ENCODE measurements around the gene RIT1. TPM values are rescaled to one million over a fixed set of nuclear protein-coding genes. Genes with fewer than 3 reads are reported as not detected.
A peak's percentile ranks its signal among the peaks of the same experiment; 100 is the strongest.

Gene RIT1, protein sequence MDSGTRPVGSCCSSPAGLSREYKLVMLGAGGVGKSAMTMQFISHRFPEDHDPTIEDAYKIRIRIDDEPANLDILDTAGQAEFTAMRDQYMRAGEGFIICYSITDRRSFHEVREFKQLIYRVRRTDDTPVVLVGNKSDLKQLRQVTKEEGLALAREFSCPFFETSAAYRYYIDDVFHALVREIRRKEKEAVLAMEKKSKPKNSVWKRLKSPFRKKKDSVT
- total RNA-seq (27.7 TPM), polyA plus RNA-seq (ENCODE audit: insufficient read depth in 1 of 8, insufficient read length in 8 of 8, low replicate concordance in 1 of 8) (10 to 100 TPM; 19.2 to 37.0 (median 25.5) TPM)
- long read RNA-seq, donor 1, partial matches to known transcripts, result 0 of 3 reads
- long read RNA-seq, donor 1, other reads (novel, unspliced or antisense), result 0 of 3 reads
- long read RNA-seq, donor 2, partial matches to known transcripts, result 0 of 2 reads
- long read RNA-seq, donor 2, other reads (novel, unspliced or antisense), result 0 of 2 reads
- long read RNA-seq, donor 3, transcript RIT1-202 (6 exons, 3,445 nt), result major isoform, 11 of 12 reads
- long read RNA-seq, donor 3, partial matches to known transcripts, result 0 of 12 reads
- long read RNA-seq, donor 3, other reads (novel, unspliced or antisense), result 0 of 12 reads
- long read RNA-seq, donor 4, partial matches to known transcripts, result 0 of 5 reads
- long read RNA-seq, donor 4, other reads (novel, unspliced or antisense), result 0 of 5 reads
- long read RNA-seq, donor 5, transcript RIT1-202 (6 exons, 3,445 nt), result major isoform, 21 of 30 reads
- long read RNA-seq, donor 5, transcript RIT1-206 (5 exons, 574 nt), result minor isoform, 8 of 30 reads
- long read RNA-seq, donor 5, partial matches to known transcripts, result 0 of 30 reads
- long read RNA-seq, donor 5, other reads (novel, unspliced or antisense), result 0 of 30 reads
- long read RNA-seq, donor 6, transcript RIT1-202 (6 exons, 3,445 nt), result major isoform, 14 of 18 reads
- long read RNA-seq, donor 6, partial matches to known transcripts, result 0 of 18 reads
- long read RNA-seq, donor 6, other reads (novel, unspliced or antisense), result 0 of 18 reads
- long read RNA-seq, donor 7, transcript RIT1-202 (6 exons, 3,445 nt), result major isoform, 15 of 20 reads
- long read RNA-seq, donor 7, partial matches to known transcripts, result 0 of 20 reads
- long read RNA-seq, donor 7, other reads (novel, unspliced or antisense), result 0 of 20 reads
- long read RNA-seq, donor 8, transcript RIT1-202 (6 exons, 3,445 nt), result major isoform, 9 of 16 reads
- long read RNA-seq, donor 8, partial matches to known transcripts, result 6 of 16 reads
- long read RNA-seq, donor 8, other reads (novel, unspliced or antisense), result 0 of 16 reads
- long read RNA-seq, donor 9, transcript RIT1-202 (6 exons, 3,445 nt), result major isoform, 8 of 11 reads
- long read RNA-seq, donor 9, partial matches to known transcripts, result 0 of 11 reads
- long read RNA-seq, donor 9, other reads (novel, unspliced or antisense), result 0 of 11 reads
- long read RNA-seq, donor 10, transcript RIT1-202 (6 exons, 3,445 nt), result major isoform, 11 of 18 reads
- long read RNA-seq, donor 10, partial matches to known transcripts, result 0 of 18 reads
- long read RNA-seq, donor 10, other reads (novel, unspliced or antisense), result 0 of 18 reads
- long read RNA-seq, donor 11, transcript RIT1-202 (6 exons, 3,445 nt), result major isoform, 9 of 9 reads
- long read RNA-seq, donor 11, partial matches to known transcripts, result 0 of 9 reads
- long read RNA-seq, donor 11, other reads (novel, unspliced or antisense), result 0 of 9 reads

- H3K27ac ChIP-seq (ENCODE audit: low read length), result peak within 1 kb of the TSS; percentile 82
- peaks cover 8% of the 10 kb centered on the region for H3K4me1 ChIP-seq (ENCODE audit: control insufficient read depth, insufficient read depth, low read length)
- H3K4me3 ChIP-seq (ENCODE audit: low read length), result peak within 1 kb of the TSS; percentile 69
- DNase-seq, result peak; percentile 90
- peaks cover 59% of the 10 kb centered on the region for H3K36me3 ChIP-seq (ENCODE audit: control insufficient read depth, insufficient read depth, low read length)
- no peaks in the 10 kb centered on the region for H3K27me3 ChIP-seq (ENCODE audit: control insufficient read depth, insufficient read depth, low read length)
- no peaks in the 10 kb centered on the region for H3K9me3 ChIP-seq (replicated peaks; ENCODE audit: control insufficient read depth, low read depth, low read length)
- 0% methylated on average over 18 of the region's 34 CpGs for WGBS (ENCODE audit: insufficient coverage)
Measured at GRCh38 chr1:155911156-155912055, at the start of gene RIT1. RIT1 (minus strand) TSS chr1:155911349; CDS start chr1:155910761, 588 bp downstream.

- H3K27me3 ChIP-seq (ENCODE audit: control insufficient read depth, insufficient read depth, low read length), result no peaks in the 10 kb centered on the region
- no CpG with 5 or more reads among the region's 3 CpGs for WGBS (ENCODE audit: insufficient coverage)
- DNase-seq, result no peak
- H3K9me3 ChIP-seq (replicated peaks; ENCODE audit: control insufficient read depth, low read depth, low read length), result no peaks in the 10 kb centered on the region
- H3K27ac ChIP-seq (ENCODE audit: low read length), result peak overlapping the region; percentile 55
- no peak overlapping the region for H3K4me3 ChIP-seq (ENCODE audit: low read length)
- peaks cover 91% of the 10 kb centered on the region for H3K36me3 ChIP-seq (ENCODE audit: control insufficient read depth, insufficient read depth, low read length)
- H3K4me1 ChIP-seq (ENCODE audit: control insufficient read depth, insufficient read depth, low read length), result peaks cover 22% of the 10 kb centered on the region
Measured at GRCh38 chr1:155960081-155960745, 49.1 kb upstream of the RIT1 start.

- DNase-seq, result no peak
- no peak overlapping the region for H3K4me3 ChIP-seq (ENCODE audit: low read length)
- 92% methylated on average over 9 of the region's 12 CpGs for WGBS (ENCODE audit: insufficient coverage)
- H3K27ac ChIP-seq (ENCODE audit: low read length), result no peak overlapping the region
- no peaks in the 10 kb centered on the region for H3K9me3 ChIP-seq (replicated peaks; ENCODE audit: control insufficient read depth, low read depth, low read length)
- H3K27me3 ChIP-seq (ENCODE audit: control insufficient read depth, insufficient read depth, low read length), result no peaks in the 10 kb centered on the region
- H3K4me1 ChIP-seq (ENCODE audit: control insufficient read depth, insufficient read depth, low read length), result peaks cover 17% of the 10 kb centered on the region
- H3K36me3 ChIP-seq (ENCODE audit: control insufficient read depth, insufficient read depth, low read length), result peaks cover 93% of the 10 kb centered on the region
Measured at GRCh38 chr1:155957411-155957915, 46.3 kb upstream of the RIT1 start.

- no peaks in the 10 kb centered on the region for H3K9me3 ChIP-seq (replicated peaks; ENCODE audit: control insufficient read depth, low read depth, low read length)
- H3K4me1 ChIP-seq (ENCODE audit: control insufficient read depth, insufficient read depth, low read length), result no peaks in the 10 kb centered on the region
- H3K27ac ChIP-seq (ENCODE audit: low read length), result no peak overlapping the region
- WGBS (ENCODE audit: insufficient coverage), result 100% methylated on average over 3 of the region's 3 CpGs
- no peak overlapping the region for H3K4me3 ChIP-seq (ENCODE audit: low read length)
- peaks cover 93% of the 10 kb centered on the region for H3K36me3 ChIP-seq (ENCODE audit: control insufficient read depth, insufficient read depth, low read length)
- DNase-seq, result no peak
- H3K27me3 ChIP-seq (ENCODE audit: control insufficient read depth, insufficient read depth, low read length), result no peaks in the 10 kb centered on the region
Measured at GRCh38 chr1:155954645-155955044, 43.5 kb upstream of the RIT1 start.

GRCh38 chr1:155952505-155952890 is 41.3 kb upstream of the RIT1 start:
- 90% methylated on average over 12 of the region's 13 CpGs for WGBS (ENCODE audit: insufficient coverage)
- Histone ChIP-seq H3K27me3 (ENCODE audit: control insufficient read depth, insufficient read depth, low read length) (no peaks in the 10 kb centered on the region), H3K4me3 (ENCODE audit: low read length) (no peak overlapping the region), H3K27ac (ENCODE audit: low read length) (no peak overlapping the region), H3K36me3 (ENCODE audit: control insufficient read depth, insufficient read depth, low read length) (peaks cover 89% of the 10 kb centered on the region), H3K9me3 (replicated peaks; ENCODE audit: control insufficient read depth, low read depth, low read length) (no peaks in the 10 kb centered on the region), H3K4me1 (ENCODE audit: control insufficient read depth, insufficient read depth, low read length) (no peaks in the 10 kb centered on the region)
- no peak for DNase-seq

- Histone ChIP-seq H3K4me1 (ENCODE audit: control insufficient read depth, insufficient read depth, low read length) (peaks cover 3% of the 10 kb centered on the region), H3K36me3 (ENCODE audit: control insufficient read depth, insufficient read depth, low read length) (peaks cover 91% of the 10 kb centered on the region), H3K4me3 (ENCODE audit: low read length) (no peak overlapping the region), H3K27me3 (ENCODE audit: control insufficient read depth, insufficient read depth, low read length) (no peaks in the 10 kb centered on the region), H3K9me3 (replicated peaks; ENCODE audit: control insufficient read depth, low read depth, low read length) (no peaks in the 10 kb centered on the region), H3K27ac (ENCODE audit: low read length) (no peak overlapping the region)
- WGBS (ENCODE audit: insufficient coverage), result 100% methylated on average over 1 of the region's 6 CpGs
- no peak for DNase-seq
Measured at GRCh38 chr1:155951753-155952504, 40.8 kb upstream of the RIT1 start.

DNA sequence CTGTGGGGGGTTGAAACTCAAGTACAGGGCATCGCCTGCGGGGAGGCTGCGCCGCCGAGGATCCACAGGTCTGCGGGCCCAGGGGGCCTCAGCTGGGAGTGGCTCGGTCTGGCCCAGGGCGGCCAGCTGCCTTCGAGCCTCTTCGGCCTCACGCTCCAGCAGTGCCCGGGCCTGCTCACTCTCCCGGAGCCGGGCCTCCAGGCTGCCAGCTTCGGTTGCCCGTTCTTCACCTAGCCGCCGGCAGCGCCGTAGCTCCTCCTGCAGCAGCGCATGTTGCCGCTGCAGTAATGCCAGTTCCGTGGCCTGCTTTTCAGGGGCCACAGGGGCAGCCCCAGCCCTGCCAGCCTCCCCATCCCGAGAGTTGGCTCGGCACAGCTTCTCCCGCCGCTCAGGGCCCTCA is 39.7 kb upstream of the RIT1 start:
- 96% methylated on average over 23 of the region's 27 CpGs for WGBS (ENCODE audit: insufficient coverage)
- Histone ChIP-seq H3K9me3 (replicated peaks; ENCODE audit: control insufficient read depth, low read depth, low read length) (no peaks in the 10 kb centered on the region), H3K4me3 (ENCODE audit: low read length) (no peak overlapping the region), H3K36me3 (ENCODE audit: control insufficient read depth, insufficient read depth, low read length) (peaks cover 93% of the 10 kb centered on the region), H3K27ac (ENCODE audit: low read length) (no peak overlapping the region), H3K4me1 (ENCODE audit: control insufficient read depth, insufficient read depth, low read length) (peaks cover 8% of the 10 kb centered on the region), H3K27me3 (ENCODE audit: control insufficient read depth, insufficient read depth, low read length) (no peaks in the 10 kb centered on the region)
- no peak for DNase-seq

GRCh38 chr1:155947741-155948140 is 36.6 kb upstream of the RIT1 start:
- Histone ChIP-seq H3K9me3 (replicated peaks; ENCODE audit: control insufficient read depth, low read depth, low read length) (no peaks in the 10 kb centered on the region), H3K27me3 (ENCODE audit: control insufficient read depth, insufficient read depth, low read length) (no peaks in the 10 kb centered on the region), H3K27ac (ENCODE audit: low read length) (no peak overlapping the region), H3K4me3 (ENCODE audit: low read length) (no peak overlapping the region), H3K36me3 (ENCODE audit: control insufficient read depth, insufficient read depth, low read length) (peaks cover 66% of the 10 kb centered on the region), H3K4me1 (ENCODE audit: control insufficient read depth, insufficient read depth, low read length) (peaks cover 27% of the 10 kb centered on the region)
- WGBS (ENCODE audit: insufficient coverage), result 100% methylated on average over 1 of the region's 8 CpGs
- DNase-seq, result no peak
